K562 (cell line): ENCODE measurements around the gene PMPCA. TPM values are rescaled to one million over a fixed set of nuclear protein-coding genes. Genes with fewer than 3 reads are reported as not detected.

Source experiments
- BCL6 ChIP-seq: fragments of 250-450 bp; sonication (Bioruptor Pico); IDR thresholded peaks from 2 replicates; pipeline ENCODE4 v1.4.0; 2020
- BRF2 ChIP-seq: IDR thresholded peaks from 3 replicates; pipeline ENCODE4 v1.6.1; 2011; ENCODE audit warnings: borderline replicate concordance, mild to moderate bottlenecking; ENCODE audit not compliant: insufficient read length, insufficient read depth
- CXXC5 ChIP-seq: fragments of 250-450 bp; sonication (Bioruptor Pico); IDR thresholded peaks from 2 replicates; pipeline ENCODE4 v1.8.0; 2022; ENCODE audit warnings: inconsistent platforms, mild to moderate bottlenecking, moderate library complexity
- ELF4 ChIP-seq: fragments of 450-650 bp; formaldehyde crosslinking; IDR thresholded peaks from 2 replicates; pipeline ENCODE4 v1.4.0; 2022; ENCODE audit warnings: missing genetic modification characterization
- KLF10 ChIP-seq: fragments of 250-450 bp; sonication (Bioruptor Pico); IDR thresholded peaks from 2 replicates; pipeline ENCODE4 v1.6.1; 2021; ENCODE audit warnings: matching md5 sums
- XRCC4 ChIP-seq: IDR thresholded peaks from one replicate; pipeline ENCODE4 v1.6.1; 2011; ENCODE audit not compliant: insufficient read depth, insufficient read length; ENCODE audit errors: extremely low read depth
- ZBTB43 ChIP-seq: sonication (generic); formaldehyde crosslinking; IDR thresholded peaks from 2 replicates; pipeline ENCODE4 v1.8.0; 2023; ENCODE audit warnings: mild to moderate bottlenecking, missing genetic modification reagents
- ZNF121 ChIP-seq: sonication (generic); formaldehyde crosslinking; conservative IDR thresholded peaks from 2 replicates; pipeline ENCODE4 v1.8.0; 2022; ENCODE audit warnings: missing genetic modification reagents
- ZNF639 ChIP-seq, 2 experiments: fragments of 200-800 bp in 1 of 2; sonication (Bioruptor generic) in 1 of 2; sonication (generic) in 1 of 2; formaldehyde crosslinking in 1 of 2; IDR thresholded peaks in 1 of 2; conservative IDR thresholded peaks in 1 of 2; 2 replicates each; pipeline versions ENCODE4 v1.5.0 to v1.6.1; 2016 to 2020; ENCODE audit warnings: missing compliant biosample characterization in 1 of 2, missing genetic modification characterization in 1 of 2, missing genetic modification reagents in 1 of 2
- ZZZ3 ChIP-seq: fragments of 450-650 bp; IDR thresholded peaks from 2 replicates; pipeline ENCODE4 v1.6.1; 2016; ENCODE audit warnings: antibody characterized with exemption, mild to moderate bottlenecking, moderate library complexity
- polyA plus RNA-seq, 8 experiments: library from polyadenylated mRNA; depleted of rRNA in 4 of 8; stranded (reverse) in 5 of 8; unstranded in 3 of 8; fragments of >200 nt; fragmentation: Nextera tagmentation in 2 of 8; fragmentation: Illumina TruSeq in 1 of 8; extraction: Ambion mirVana in 2 of 8; extraction: Trizol in 1 of 8; gene quantifications; 2 replicates each; pipeline versions ENCODE4 v1.2.1 to v1.2.3, GENCODE V29; 2011 to 2014; ENCODE audit warnings: inconsistent platforms in 1 of 8, missing spikeins in 1 of 8
- total RNA-seq, 7 experiments: library from RNA; depleted of rRNA in 6 of 7; stranded (reverse); fragments of >200 nt in 6 of 7; fragmentation: Illumina TruSeq in 2 of 7; extraction: Trizol in 2 of 7; gene quantifications; 2 replicates each; pipeline versions ENCODE4 v1.2.1 to v1.2.3, GENCODE V29; 2011 to 2021; ENCODE audit warnings: low replicate concordance in 1 of 7
- TF ChIP-seq, protein P1 (sequence below): IDR thresholded peaks from 3 replicates; pipeline ENCODE4 v1.6.1; 2011; ENCODE audit warnings: borderline replicate concordance, mild to moderate bottlenecking, moderate library complexity; ENCODE audit not compliant: insufficient read length; ENCODE audit errors: extremely low read depth
- TF ChIP-seq, protein P2 (sequence below): fragments of 450-650 bp; IDR thresholded peaks from 2 replicates; pipeline ENCODE4 v1.7.1; 2018; ENCODE audit warnings: mild to moderate bottlenecking, low read depth; ENCODE audit not compliant: partially characterized antibody
- TF ChIP-seq, protein P3 (sequence below), 2 experiments: IDR thresholded peaks; 2 replicates each; pipeline ENCODE4 v1.6.1; 2011; ENCODE audit warnings: borderline replicate concordance in 1 of 2, control low read depth in 1 of 2, low read depth in 1 of 2, low read length in 1 of 2, mild to moderate bottlenecking in 1 of 2, mixed read lengths in 1 of 2, moderate library complexity in 1 of 2; ENCODE audit not compliant: insufficient read depth in 1 of 2, insufficient read length in 1 of 2, poor library complexity in 1 of 2, severe bottlenecking in 1 of 2; ENCODE audit errors: extremely low read depth in 1 of 2

Gene PMPCA
- total and polyA plus RNA-seq, 9 of the 15 experiments (the other 6 are each of a cell fraction or from before 2014, with no cell fraction given) = 23.9 to 143 (median 86.6) TPM

DNA sequence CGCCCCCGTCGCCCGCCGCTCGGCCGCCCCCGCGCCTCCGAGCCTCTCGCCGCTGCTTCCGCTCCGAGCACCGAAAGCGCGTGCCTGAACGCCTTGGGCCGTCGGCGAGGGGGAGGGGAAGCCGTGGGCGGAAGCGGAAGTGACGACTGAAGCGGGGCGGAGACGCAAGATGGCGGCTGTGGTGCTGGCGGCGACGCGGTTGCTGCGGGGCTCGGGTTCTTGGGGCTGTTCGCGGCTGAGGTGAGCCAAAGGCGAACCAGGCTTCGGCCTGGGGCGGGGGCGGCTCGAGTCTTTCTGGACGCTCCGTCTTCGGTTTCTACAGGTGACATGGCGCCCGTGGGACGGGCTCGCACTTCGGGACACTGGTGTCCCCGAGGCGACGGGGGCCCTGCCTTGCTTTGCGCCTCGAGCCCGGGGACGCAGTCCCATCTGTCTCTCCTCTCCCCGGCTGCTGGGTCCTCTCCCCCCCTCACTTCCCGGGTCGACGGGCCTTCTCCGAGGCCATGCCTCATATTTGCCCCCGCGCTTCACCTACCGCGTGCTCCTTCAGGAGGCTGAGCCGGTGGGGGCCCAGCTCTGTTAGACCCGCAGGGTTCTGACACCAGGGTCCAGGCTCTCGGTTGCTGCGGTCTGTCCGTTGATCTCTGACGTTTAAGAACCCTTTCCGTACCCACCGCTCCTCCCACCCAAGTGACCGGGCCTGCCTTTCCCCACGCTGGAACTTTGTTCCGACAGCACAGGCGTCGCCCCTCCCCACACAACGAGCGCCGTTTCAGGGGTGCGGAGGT is at the start of gene PMPCA, which contains the start of gene ENTR1 (continued):
- TF ChIP-seq, protein P1, sequence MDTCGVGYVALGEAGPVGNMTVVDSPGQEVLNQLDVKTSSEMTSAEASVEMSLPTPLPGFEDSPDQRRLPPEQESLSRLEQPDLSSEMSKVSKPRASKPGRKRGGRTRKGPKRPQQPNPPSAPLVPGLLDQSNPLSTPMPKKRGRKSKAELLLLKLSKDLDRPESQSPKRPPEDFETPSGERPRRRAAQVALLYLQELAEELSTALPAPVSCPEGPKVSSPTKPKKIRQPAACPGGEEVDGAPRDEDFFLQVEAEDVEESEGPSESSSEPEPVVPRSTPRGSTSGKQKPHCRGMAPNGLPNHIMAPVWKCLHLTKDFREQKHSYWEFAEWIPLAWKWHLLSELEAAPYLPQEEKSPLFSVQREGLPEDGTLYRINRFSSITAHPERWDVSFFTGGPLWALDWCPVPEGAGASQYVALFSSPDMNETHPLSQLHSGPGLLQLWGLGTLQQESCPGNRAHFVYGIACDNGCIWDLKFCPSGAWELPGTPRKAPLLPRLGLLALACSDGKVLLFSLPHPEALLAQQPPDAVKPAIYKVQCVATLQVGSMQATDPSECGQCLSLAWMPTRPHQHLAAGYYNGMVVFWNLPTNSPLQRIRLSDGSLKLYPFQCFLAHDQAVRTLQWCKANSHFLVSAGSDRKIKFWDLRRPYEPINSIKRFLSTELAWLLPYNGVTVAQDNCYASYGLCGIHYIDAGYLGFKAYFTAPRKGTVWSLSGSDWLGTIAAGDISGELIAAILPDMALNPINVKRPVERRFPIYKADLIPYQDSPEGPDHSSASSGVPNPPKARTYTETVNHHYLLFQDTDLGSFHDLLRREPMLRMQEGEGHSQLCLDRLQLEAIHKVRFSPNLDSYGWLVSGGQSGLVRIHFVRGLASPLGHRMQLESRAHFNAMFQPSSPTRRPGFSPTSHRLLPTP = no peak
- TF ChIP-seq CXXC5 (CRISPR knock-in tag) (peak; percentile 80), ZNF639 (CRISPR knock-in tag; conservative IDR thresholded peaks at IDR 0.05 in 1 of 2, IDR thresholded peaks at IDR 0.05 in 1 of 2) (peak in 1 of 2 experiments; percentile 99; a peak in 2 of 4 replicates), ZBTB43 (0 out of 2 replicates have a peak, but pooled peaks have one; percentile 69), KLF10 (CRISPR knock-in tag) (no peak), ZZZ3 (no peak), XRCC4 (no peak), BCL6 (CRISPR knock-in tag) (no peak), ELF4 (CRISPR knock-in tag) (peak; percentile 71; the same call in 1 of the 2 replicates), BRF2 (no peak), ZNF121 (CRISPR knock-in tag) (peak; percentile 23; the same call in 1 of the 2 replicates)
- TF ChIP-seq, protein P2, sequence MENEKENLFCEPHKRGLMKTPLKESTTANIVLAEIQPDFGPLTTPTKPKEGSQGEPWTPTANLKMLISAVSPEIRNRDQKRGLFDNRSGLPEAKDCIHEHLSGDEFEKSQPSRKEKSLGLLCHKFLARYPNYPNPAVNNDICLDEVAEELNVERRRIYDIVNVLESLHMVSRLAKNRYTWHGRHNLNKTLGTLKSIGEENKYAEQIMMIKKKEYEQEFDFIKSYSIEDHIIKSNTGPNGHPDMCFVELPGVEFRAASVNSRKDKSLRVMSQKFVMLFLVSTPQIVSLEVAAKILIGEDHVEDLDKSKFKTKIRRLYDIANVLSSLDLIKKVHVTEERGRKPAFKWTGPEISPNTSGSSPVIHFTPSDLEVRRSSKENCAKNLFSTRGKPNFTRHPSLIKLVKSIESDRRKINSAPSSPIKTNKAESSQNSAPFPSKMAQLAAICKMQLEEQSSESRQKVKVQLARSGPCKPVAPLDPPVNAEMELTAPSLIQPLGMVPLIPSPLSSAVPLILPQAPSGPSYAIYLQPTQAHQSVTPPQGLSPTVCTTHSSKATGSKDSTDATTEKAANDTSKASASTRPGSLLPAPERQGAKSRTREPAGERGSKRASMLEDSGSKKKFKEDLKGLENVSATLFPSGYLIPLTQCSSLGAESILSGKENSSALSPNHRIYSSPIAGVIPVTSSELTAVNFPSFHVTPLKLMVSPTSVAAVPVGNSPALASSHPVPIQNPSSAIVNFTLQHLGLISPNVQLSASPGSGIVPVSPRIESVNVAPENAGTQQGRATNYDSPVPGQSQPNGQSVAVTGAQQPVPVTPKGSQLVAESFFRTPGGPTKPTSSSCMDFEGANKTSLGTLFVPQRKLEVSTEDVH = peak; percentile 43
- TF ChIP-seq, protein P3, sequence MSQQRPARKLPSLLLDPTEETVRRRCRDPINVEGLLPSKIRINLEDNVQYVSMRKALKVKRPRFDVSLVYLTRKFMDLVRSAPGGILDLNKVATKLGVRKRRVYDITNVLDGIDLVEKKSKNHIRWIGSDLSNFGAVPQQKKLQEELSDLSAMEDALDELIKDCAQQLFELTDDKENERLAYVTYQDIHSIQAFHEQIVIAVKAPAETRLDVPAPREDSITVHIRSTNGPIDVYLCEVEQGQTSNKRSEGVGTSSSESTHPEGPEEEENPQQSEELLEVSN (IDR thresholded peaks at IDR 0.05; ENCODE audit: borderline replicate concordance in 1 of 2, extremely low read depth in 1 of 2, insufficient read depth in 1 of 2, insufficient read length in 1 of 2, low read depth in 1 of 2, low read length in 1 of 2, poor library complexity in 1 of 2, severe bottlenecking in 1 of 2) = peak in 1 of 2 experiments; percentile 89
